GM19324 (cell line): ENCODE results near the gene PLD2.

Experiments used
- ATAC-seq: cut with Tn5 transposase; IDR thresholded peaks from one replicate; pipeline ENCODE4 v1.9.1; 2021; ENCODE audit warnings: mild to moderate bottlenecking, moderate library complexity; ENCODE audit not compliant: unreplicated experiment, low FRiP score

Gene PLD2

DNA sequence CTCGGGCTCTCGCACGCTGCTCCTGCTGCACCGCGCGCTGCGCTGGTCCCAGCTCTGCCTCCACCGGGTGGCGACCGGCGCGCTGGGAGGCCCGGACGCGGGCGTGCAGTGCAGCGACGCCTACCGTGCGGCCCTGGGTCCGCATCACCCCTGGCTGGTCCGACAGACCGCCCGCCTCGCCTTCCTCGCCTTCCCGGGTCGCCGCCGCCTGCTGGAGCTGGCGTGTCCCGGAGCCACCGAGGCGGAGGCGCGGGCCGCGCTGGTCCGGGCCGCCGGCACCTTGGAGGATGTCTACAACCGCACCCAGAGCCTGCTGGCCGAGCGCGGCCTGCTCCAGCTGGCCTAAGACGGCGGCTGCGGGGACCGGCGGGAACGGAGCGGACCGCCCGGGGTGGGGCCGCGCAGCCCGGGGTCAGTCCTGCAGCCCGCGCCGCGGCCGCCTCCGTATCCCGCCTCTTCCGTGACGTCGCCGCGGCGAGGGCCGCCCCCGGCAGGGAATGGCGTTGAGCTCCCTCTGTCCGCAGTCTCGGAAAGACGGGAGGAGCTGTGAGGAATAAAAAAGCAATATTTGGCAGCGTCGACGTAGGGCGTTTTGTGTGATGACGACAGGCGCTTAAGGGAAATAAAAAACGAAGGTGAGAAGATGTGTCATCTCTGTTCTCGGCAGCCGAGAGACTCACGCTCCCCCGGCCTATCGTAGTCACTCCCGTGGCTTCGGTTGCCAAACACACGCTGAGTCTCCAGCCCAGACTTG is 16.8 kb upstream of the PLD2 start:
- ATAC-seq, result peak; percentile 87

GRCh38 chr17:4790705-4791088 is 16.3 kb upstream of the PLD2 start:
- ATAC-seq, result no peak

- ATAC-seq, result no peak
Observed at GRCh38 chr17:4795168-4795567, 11.8 kb upstream of the PLD2 start.

DNA sequence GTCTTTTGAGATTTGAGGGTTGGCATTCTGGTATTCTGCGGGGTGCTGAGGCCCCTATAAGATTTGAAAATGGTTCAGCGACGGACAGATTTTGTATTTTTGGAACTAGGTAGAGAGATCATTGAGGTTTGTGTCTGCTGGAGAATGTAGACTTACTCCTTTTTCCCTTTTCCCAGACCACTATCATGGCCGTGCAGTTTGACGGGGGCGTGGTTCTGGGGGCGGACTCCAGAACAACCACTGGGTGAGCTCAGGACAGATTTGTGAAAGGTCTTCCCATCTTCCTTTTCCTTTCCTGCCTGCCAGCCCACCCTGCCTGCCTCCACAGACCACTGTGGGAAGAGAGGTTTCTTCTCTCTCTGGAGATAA is 10.4 kb upstream of the PLD2 start:
- no peak for ATAC-seq

DNA sequence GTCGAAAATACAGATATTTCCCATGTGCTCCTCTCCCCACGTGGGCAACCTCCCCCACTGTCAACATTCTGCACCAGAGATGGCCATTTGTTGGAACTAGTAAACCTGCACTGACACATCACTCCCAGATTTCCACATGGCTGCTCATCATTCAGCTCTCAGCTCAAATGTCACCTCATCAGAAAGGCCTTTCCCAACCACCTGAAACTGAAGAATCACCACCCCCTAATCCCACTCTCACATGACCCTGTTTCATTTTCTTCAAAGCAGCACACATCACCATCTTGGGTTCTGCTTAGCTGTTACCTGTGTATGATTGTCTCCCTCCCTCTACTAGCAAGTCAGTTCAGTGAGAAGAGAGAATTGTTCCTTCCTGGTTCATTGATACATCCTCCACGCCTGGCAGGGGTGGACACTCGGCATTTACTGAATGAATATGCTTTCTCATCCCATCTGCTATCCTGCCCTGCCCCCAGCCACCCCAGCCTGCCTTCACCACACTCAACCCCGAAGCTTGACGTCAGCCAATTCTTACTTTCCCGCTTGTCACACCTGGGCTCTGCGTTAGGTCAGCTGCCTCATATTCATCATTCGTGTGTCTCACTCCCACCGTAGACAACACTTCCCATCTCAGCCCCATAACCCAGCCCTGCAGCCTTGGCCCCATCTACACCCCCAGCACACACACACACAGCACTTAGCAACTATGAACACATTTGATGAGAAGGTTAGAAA is 6.3 kb upstream of the PLD2 start:
- ATAC-seq, result no peak

GRCh38 chr17:4802228-4802627 is 4.7 kb upstream of the PLD2 start, which contains the start of gene C17orf114:
C17orf114 (minus strand) TSS chr17:4802328.
- no peak for ATAC-seq

- no peak for ATAC-seq
Observed at GRCh38 chr17:4806456-4806776, 536 bp upstream of the PLD2 start.

GRCh38 chr17:4807605-4808377 is 839 bp downstream of the PLD2 start:
- no peak for ATAC-seq

DNA sequence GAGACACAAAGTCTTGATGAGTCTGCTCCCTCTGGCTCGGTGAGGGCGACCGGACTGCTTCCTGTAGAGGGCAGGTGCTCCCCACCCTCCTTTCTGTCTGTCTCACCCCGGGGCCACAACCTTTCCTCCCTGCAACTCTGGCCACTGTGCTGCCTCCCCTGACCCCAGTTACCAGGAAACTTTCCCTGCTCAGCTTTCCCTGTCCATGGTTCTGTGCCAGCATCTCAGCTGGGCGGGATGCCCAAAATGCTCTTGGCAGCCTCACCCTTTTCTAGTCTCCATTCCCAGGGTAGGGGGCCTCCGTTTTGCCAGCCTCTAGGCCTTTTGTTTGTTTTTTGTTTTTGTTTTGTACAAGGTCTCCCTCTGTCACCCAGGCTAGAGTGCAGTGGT is 1.4 kb downstream of the PLD2 start:
- ATAC-seq, result no peak

DNA sequence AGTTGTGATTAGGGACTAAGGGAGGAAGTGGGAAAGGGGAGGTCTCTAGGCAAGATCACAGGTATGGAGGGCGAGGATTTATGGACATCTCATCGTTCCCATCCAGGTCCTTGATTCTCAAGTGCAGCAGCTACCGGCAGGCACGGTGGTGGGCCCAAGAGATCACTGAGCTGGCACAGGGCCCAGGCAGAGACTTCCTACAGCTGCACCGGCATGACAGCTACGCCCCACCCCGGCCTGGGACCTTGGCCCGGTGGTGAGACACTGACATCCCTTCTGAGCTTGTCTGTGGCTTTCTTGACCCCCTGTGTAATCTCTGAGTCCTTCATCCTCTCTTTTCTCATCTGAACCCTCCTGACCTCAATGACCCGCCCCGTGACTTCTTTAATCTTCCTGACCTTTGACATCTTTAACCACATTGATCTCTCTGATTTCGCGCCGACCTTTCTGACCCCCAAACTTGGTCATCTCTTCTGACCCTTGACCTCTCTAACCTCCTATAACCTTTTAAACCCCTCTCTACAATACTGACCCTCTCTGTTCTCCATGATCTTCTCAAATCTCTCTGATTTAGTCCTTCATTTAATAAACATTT is 3.8 kb downstream of the PLD2 start:
- no peak for ATAC-seq

GRCh38 chr17:4811471-4811870 is 4.5 kb downstream of the PLD2 start:
- no peak for ATAC-seq

GRCh38 chr17:4812690-4813089 is 5.7 kb downstream of the PLD2 start:
- ATAC-seq, result no peak

GRCh38 chr17:4815043-4815675 is 8.2 kb downstream of the PLD2 start:
- no peak for ATAC-seq

GRCh38 chr17:4816826-4817225 is 9.9 kb downstream of the PLD2 start:
- no peak for ATAC-seq

- ATAC-seq, result no peak
Observed at GRCh38 chr17:4818276-4818675, 11.3 kb downstream of the PLD2 start.

- no peak for ATAC-seq
Observed at GRCh38 chr17:4822835-4823234, 15.9 kb downstream of the PLD2 start.

GRCh38 chr17:4823373-4824089 is 16.6 kb downstream of the PLD2 start:
- no peak for ATAC-seq

GRCh38 chr17:4827399-4827798 is 20.4 kb downstream of the PLD2 start:
- ATAC-seq, result no peak

DNA sequence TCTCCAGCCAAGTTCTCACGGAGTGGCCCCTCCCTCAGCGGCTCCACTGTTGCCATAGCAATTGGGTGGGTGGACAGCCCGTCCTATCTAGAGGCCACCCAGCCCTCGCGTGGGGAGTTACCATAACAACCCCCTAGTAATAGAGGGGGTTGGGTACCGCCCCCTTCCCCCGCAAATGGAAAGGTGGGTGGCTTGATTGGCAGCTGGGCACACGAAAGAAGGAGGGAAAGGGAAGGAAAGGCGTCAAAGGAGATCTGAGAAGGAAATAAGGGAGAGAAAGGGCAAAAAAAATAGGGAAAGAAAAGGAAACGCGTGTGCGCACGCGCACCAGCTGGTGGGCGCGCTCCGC is 25.9 kb downstream of the PLD2 start:
- ATAC-seq, result peak; percentile 19
